AG04450 (cell line): ENCODE results near the gene SAMHD1. TPM values are rescaled to one million over a fixed set of nuclear protein-coding genes. Genes with fewer than 3 reads are reported as not detected.
"Not testable (repeated sequence)": the region's sequence is repeated elsewhere in the genome, so short reads cannot be mapped to it uniquely, and the experiment has no call there.

Experiments
- CTCF ChIA-PET: fragments of 300-600, 350-600 bp; formaldehyde crosslinking; extraction: SDS; loops from one replicate; lab custom pipeline; 2022; ENCODE audit warnings: antibody characterized with exemption, inconsistent platforms; lab: Charles Lee
- POLR2A ChIA-PET: fragments of 350-600 bp; formaldehyde crosslinking; extraction: SDS; loops from one replicate; lab custom pipeline; 2021; ENCODE audit warnings: antibody characterized with exemption, inconsistent platforms; lab: Yijun Ruan, JAX
- DNase-seq: peaks from one replicate; pipeline ENCODE4 v3.0.0-alpha.2; 2011; ENCODE audit warnings: low read depth, low spot score
- H3K27ac ChIP-seq: one replicate; pipeline ENCODE4 v1.5.1; 2012; ENCODE audit warnings: low read depth, low read length, control low read depth
- H3K27me3 ChIP-seq: one replicate; pipeline ENCODE4 v1.6.0; 2012; ENCODE audit warnings: low read length; ENCODE audit not compliant: control insufficient read depth, insufficient read depth
- H3K4me3 ChIP-seq: 2 replicates; pipeline ENCODE4 v1.5.1; 2011; ENCODE audit warnings: mild to moderate bottlenecking, low read depth, low read length, control low read depth
- H3K9me3 ChIP-seq: 2 replicates; pipeline ENCODE4 v1.5.1; 2012; ENCODE audit warnings: low read length; ENCODE audit not compliant: control insufficient read depth, insufficient read depth
- polyA plus RNA-seq: library from polyadenylated mRNA; depleted of rRNA; stranded (reverse); fragments of >200 nt; gene quantifications from 2 replicates; pipeline ENCODE4 v1.2.3, GENCODE V29; 2011
- TF ChIP-seq, protein P1 (sequence below): IDR thresholded peaks from 2 replicates; pipeline ENCODE4 v1.5.1; 2011; ENCODE audit warnings: low read depth, low read length, control low read depth, inconsistent platforms

Gene SAMHD1
- polyA plus RNA-seq, 1 experiment: 25.2 TPM

DNA sequence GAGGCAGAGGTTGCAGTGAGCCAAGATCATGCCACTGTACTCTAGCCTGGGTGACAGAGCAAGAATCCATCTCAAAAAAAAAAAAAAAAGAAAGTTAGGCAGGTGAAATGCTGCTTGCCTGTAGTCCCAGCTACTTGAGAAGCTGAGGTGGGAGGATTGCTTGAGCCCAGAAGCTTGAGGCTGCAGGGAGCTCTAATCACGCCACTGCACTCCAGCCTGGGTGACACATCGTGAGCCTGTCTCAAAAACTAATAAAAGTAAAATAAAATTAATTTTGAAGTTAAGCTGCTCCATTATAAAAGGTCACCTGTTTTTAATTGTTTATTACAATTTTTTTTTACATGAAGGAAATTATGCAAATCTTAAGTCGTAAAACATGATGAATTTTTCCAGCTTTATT lies 23.2 kb upstream of the SAMHD1 start:
- Histone ChIP-seq H3K4me3 (no peak overlapping the region), H3K27ac (no peak overlapping the region), H3K27me3 (no peaks in the 10 kb centered on the region), H3K9me3 (no peaks in the 10 kb centered on the region)
- TF ChIP-seq, protein P1, sequence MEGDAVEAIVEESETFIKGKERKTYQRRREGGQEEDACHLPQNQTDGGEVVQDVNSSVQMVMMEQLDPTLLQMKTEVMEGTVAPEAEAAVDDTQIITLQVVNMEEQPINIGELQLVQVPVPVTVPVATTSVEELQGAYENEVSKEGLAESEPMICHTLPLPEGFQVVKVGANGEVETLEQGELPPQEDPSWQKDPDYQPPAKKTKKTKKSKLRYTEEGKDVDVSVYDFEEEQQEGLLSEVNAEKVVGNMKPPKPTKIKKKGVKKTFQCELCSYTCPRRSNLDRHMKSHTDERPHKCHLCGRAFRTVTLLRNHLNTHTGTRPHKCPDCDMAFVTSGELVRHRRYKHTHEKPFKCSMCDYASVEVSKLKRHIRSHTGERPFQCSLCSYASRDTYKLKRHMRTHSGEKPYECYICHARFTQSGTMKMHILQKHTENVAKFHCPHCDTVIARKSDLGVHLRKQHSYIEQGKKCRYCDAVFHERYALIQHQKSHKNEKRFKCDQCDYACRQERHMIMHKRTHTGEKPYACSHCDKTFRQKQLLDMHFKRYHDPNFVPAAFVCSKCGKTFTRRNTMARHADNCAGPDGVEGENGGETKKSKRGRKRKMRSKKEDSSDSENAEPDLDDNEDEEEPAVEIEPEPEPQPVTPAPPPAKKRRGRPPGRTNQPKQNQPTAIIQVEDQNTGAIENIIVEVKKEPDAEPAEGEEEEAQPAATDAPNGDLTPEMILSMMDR: no peak
- ChIA-PET CTCF (interaction anchor here (0.7 kb wide), 1 partner anchor 775 kb away, joined by 3 read pairs; no protein-coding TSS in a partner anchor), POLR2A (no interaction called here)
- DNase-seq: no peak

DNA sequence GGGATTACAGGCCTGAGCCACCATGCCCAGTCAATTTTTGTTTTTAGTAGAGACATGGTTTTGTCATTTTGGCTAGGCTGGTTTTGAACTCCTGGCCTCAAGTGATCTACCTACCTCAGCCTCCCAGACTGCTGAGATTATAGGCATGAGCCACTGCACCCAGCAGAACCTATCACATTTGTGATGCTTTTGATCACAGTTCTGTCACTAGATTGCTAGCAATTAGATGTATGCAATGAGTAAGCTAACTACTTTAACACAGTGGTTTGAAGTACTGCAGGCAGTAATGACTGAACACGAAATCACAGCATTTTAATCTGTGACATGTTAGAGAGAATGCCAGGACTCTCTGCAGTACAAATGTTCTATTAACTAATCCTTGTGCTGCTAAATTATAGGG lies 19.6 kb upstream of the SAMHD1 start:
- no peak for DNase-seq
- H3K27me3 ChIP-seq: no peaks in the 10 kb centered on the region
- TF ChIP-seq, protein P1: no peak
- H3K9me3 ChIP-seq: no peaks in the 10 kb centered on the region
- CTCF ChIA-PET: no interaction called here
- H3K27ac ChIP-seq: no peak overlapping the region
- POLR2A ChIA-PET: no interaction called here
- no peak overlapping the region for H3K4me3 ChIP-seq

GRCh38 chr20:36969478-36970186 lies 18.1 kb upstream of the SAMHD1 start:
- no peak for DNase-seq
- POLR2A ChIA-PET: no interaction called here
- CTCF ChIA-PET: no interaction called here
- TF ChIP-seq, protein P1: no peak
- H3K27me3 ChIP-seq: no peaks in the 10 kb centered on the region
- no peaks in the 10 kb centered on the region for H3K9me3 ChIP-seq
- no peak overlapping the region for H3K4me3 ChIP-seq
- H3K27ac ChIP-seq: no peak overlapping the region

GRCh38 chr20:36969051-36969450 lies 17.5 kb upstream of the SAMHD1 start:
- DNase-seq: no peak
- TF ChIP-seq, protein P1: no peak
- ChIA-PET POLR2A (no interaction called here), CTCF (no interaction called here)
- Histone ChIP-seq H3K27me3 (no peaks in the 10 kb centered on the region), H3K27ac (no peak overlapping the region), H3K4me3 (no peak overlapping the region), H3K9me3 (no peaks in the 10 kb centered on the region)

- H3K27ac ChIP-seq: no peak overlapping the region
- CTCF ChIA-PET: no interaction called here
- no peaks in the 10 kb centered on the region for H3K27me3 ChIP-seq
- H3K4me3 ChIP-seq: no peak overlapping the region
- H3K9me3 ChIP-seq: peaks cover 9% of the 10 kb centered on the region
- POLR2A ChIA-PET: no interaction called here
- TF ChIP-seq, protein P1: no peak
- no peak for DNase-seq
Observed at GRCh38 chr20:36967636-36968035, 16.1 kb upstream of the SAMHD1 start.

GRCh38 chr20:36966965-36967364 lies 15.5 kb upstream of the SAMHD1 start:
- CTCF ChIA-PET, H3K27me3 ChIP-seq, H3K27ac ChIP-seq, H3K4me3 ChIP-seq, POLR2A ChIA-PET, DNase-seq: not testable (repeated sequence)
- H3K9me3 ChIP-seq: peaks cover 15% of the 10 kb centered on the region

DNA sequence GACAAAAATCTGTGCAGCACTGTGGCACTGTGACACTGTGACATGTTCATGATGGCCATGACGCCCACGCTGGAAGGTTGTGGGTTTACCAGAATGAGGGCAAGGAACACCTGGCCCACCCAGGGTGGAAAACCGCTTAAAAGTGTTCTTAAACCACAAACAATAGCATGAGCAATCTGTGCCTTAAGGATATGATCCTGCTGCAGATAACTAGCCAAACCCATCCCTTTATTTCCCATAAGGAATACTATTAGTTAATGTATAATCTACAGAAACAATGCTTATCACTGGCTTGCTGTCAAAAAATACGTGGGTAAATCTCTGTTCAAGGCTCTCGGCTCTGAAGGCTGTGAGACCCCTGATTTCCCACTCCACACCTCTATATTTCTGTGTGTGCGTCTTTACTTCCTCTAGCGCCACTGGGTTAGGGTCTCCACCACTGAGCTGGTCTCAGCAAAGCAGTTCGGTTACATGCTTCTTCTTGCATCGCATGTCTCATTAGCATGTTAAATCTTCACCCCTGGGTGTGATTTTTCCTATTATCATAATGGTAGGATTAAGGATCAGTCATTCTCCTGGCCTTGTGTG lies 10.9 kb upstream of the SAMHD1 start:
- POLR2A ChIA-PET, H3K4me3 ChIP-seq, DNase-seq, H3K27me3 ChIP-seq, H3K27ac ChIP-seq, CTCF ChIA-PET: not testable (repeated sequence)
- H3K9me3 ChIP-seq: peaks cover 20% of the 10 kb centered on the region
